Breast epithelium (tissue), 4 donors: ENCODE measurements around the gene GPC6. TPM values are rescaled to one million over a fixed set of nuclear protein-coding genes. Genes with fewer than 3 reads are reported as not detected.

Experiments used
- DNase-seq, 2 donors: peaks; one replicate each; pipeline ENCODE4 v3.0.0-alpha.2; 2019; ENCODE audit warnings: low spot score in 2 of 2
- H3K27ac ChIP-seq, 2 donors: fragments of 200-600 bp; sonication (generic) in 1 of 2; one replicate each; pipeline ENCODE4 v1.5.1; 2016 to 2019; ENCODE audit warnings: mild to moderate bottlenecking in 1 of 2
- H3K27me3 ChIP-seq, 2 donors: fragments of 200-600 bp; sonication (generic) in 1 of 2; one replicate each; pipeline versions ENCODE4 v1.5.1 to v1.6.0; 2017 to 2019; ENCODE audit warnings: control low read depth in 1 of 2, mild to moderate bottlenecking in 1 of 2
- H3K36me3 ChIP-seq: fragments of 200-600 bp; one replicate; pipeline ENCODE4 v1.5.1; 2019
- H3K4me1 ChIP-seq, 2 donors: fragments of 200-600 bp; sonication (generic); one replicate each; pipeline ENCODE4 v1.5.1; 2016 to 2019; ENCODE audit warnings: control low read depth in 1 of 2
- H3K4me3 ChIP-seq, 3 donors: fragments of 200-600 bp; sonication (generic); 1 replicate in 2 of 3; 2 replicates in 1 of 3; pipeline ENCODE4 v1.5.1; 2016 to 2019; ENCODE audit warnings: mild to moderate bottlenecking in 3 of 3, moderate library complexity in 2 of 3
- H3K9me3 ChIP-seq, 2 donors: fragments of 200-600 bp; sonication (generic) in 1 of 2; one replicate each; pipeline ENCODE4 v1.5.1; 2016 to 2019; ENCODE audit warnings: control low read depth in 1 of 2
- POLR2A ChIP-seq: fragments of 450-650 bp; IDR thresholded peaks from one replicate; pipeline ENCODE4 v1.6.1; 2016; ENCODE audit warnings: antibody characterized with exemption, mild to moderate bottlenecking, moderate library complexity
- POLR2AphosphoS5 ChIP-seq, 3 donors: sonication (generic); formaldehyde crosslinking; IDR thresholded peaks; one replicate each; pipeline ENCODE4 v1.6.1; 2017; ENCODE audit warnings: antibody characterized with exemption in 3 of 3
- intact Hi-C: fragments of 100-400 bp; cut with DNase I; formaldehyde crosslinking; loops from one replicate; pipeline ENCODE4 v1.15.1; 2023; ENCODE audit warnings: low total_unique reads
- total RNA-seq, 3 donors: library from RNA; depleted of rRNA; stranded (reverse); fragments of >200 nt; gene quantifications; one replicate each; pipeline ENCODE4 v1.1.0, GENCODE V29; 2016
- TF ChIP-seq, protein P1 (sequence below), 3 donors: fragments of 450-650 bp; IDR thresholded peaks; one replicate each; pipeline ENCODE4 v1.5.1; 2016 to 2017; ENCODE audit warnings: antibody characterized with exemption in 3 of 3, mild to moderate bottlenecking in 3 of 3, moderate library complexity in 3 of 3

GPC6 gene
- total RNA-seq, 3 donors from 2014 or later = 3.5 to 44.0 (median 4.9) TPM

DNA sequence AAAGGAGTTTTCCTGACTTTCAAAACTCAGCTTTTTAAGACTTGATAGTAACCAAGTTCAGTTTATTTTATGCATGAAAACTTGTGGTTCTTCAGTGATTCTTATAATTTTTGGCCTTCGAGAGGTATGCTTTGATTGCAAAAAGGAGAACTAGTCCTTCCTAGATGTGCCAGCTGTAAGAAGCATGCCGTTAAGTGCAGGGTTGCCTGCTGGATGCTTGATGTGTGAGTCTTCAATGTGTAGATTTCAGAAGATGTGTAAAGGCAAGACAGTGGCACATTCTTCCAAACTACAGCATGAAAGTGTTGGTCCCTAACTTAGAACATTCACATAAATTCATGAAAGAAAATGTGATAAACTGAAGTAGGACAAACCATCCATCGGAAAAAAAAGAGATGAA, 720.4 kb downstream of the GPC6 start:
- no peaks in the 10 kb centered on the region for H3K9me3 ChIP-seq
- intact Hi-C loops = no loop called here
- H3K4me3 ChIP-seq = no peak overlapping the region
- DNase-seq = no peak
- no peak overlapping the region for H3K27ac ChIP-seq
- no peaks in the 10 kb centered on the region for H3K27me3 ChIP-seq
- TF ChIP-seq POLR2A = no peak
- H3K4me1 ChIP-seq = no peaks in the 10 kb centered on the region
- H3K36me3 ChIP-seq = no peaks in the 10 kb centered on the region

DNA sequence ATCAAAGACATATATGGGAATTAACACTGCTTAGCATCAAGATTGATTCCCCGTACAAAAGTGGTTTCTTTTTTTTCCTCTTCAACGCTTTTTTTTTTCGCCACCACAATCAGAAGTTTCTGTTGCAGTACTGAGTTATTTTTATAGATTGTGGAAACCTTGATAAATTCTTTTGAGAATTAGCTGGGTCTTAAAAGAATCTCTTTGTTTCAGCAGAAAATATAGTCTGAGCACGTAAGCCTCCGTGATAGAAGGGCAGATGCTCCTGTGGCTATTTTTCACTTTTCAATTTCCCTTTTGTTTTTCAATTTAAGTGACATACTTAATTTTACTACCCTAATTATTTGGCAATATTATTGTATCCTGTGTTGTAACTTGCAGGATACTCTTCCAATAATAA, 721.0 kb downstream of the GPC6 start:
- no peaks in the 10 kb centered on the region for H3K4me1 ChIP-seq
- H3K36me3 ChIP-seq = no peaks in the 10 kb centered on the region
- DNase-seq = no peak
- H3K27me3 ChIP-seq = no peaks in the 10 kb centered on the region
- intact Hi-C loops = no loop called here
- H3K27ac ChIP-seq = no peak overlapping the region
- H3K4me3 ChIP-seq = no peak overlapping the region
- TF ChIP-seq, protein P1, sequence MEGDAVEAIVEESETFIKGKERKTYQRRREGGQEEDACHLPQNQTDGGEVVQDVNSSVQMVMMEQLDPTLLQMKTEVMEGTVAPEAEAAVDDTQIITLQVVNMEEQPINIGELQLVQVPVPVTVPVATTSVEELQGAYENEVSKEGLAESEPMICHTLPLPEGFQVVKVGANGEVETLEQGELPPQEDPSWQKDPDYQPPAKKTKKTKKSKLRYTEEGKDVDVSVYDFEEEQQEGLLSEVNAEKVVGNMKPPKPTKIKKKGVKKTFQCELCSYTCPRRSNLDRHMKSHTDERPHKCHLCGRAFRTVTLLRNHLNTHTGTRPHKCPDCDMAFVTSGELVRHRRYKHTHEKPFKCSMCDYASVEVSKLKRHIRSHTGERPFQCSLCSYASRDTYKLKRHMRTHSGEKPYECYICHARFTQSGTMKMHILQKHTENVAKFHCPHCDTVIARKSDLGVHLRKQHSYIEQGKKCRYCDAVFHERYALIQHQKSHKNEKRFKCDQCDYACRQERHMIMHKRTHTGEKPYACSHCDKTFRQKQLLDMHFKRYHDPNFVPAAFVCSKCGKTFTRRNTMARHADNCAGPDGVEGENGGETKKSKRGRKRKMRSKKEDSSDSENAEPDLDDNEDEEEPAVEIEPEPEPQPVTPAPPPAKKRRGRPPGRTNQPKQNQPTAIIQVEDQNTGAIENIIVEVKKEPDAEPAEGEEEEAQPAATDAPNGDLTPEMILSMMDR (IDR thresholded peaks at IDR 0.05) = no peak
- no peak for TF ChIP-seq POLR2A
- TF ChIP-seq POLR2AphosphoS5 (IDR thresholded peaks at IDR 0.05) = no peak
- H3K9me3 ChIP-seq = no peaks in the 10 kb centered on the region

DNA sequence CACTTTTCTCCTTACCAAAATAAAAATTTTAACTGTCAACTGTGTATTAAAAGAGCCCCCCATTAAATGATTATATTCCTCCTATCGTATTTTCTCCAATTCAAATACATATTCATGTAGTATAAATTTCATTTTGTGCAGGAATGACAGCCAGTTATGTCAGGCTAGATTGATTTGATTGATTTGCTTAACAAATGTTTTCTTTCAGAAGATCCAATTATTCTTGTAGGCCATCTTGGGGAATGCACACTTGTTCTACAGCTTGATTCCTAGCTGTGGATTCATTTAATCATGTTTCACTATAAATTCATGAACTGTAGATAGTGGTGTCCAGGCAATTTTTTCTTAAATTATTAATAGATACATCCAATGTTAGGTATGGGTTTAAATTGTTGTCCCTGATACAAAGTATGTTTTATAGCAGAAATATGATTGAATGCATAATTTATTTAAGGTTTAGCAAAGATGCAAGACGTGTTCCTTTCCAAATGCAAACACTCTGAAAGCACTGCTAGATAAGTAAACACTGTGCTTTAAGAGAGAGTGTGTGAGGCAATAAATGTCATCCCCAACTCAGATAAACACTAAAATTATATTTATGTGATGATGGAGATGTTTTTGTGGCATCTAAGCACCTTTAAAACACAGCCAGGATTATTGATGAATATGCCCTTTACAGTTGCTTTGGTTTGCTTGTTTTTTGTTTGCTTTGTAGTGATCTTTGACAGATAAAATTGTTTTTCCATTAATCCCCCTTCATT, 721.7 kb downstream of the GPC6 start:
- Histone ChIP-seq H3K27me3 (no peaks in the 10 kb centered on the region), H3K36me3 (no peaks in the 10 kb centered on the region), H3K4me1 (no peaks in the 10 kb centered on the region), H3K9me3 (no peaks in the 10 kb centered on the region), H3K4me3 (no peak overlapping the region), H3K27ac (no peak overlapping the region)
- DNase-seq = no peak
- intact Hi-C loops = no loop called here
- TF ChIP-seq POLR2A (no peak), POLR2AphosphoS5 (IDR thresholded peaks at IDR 0.05) (no peak)
- TF ChIP-seq, protein P1 (IDR thresholded peaks at IDR 0.05) = no peak

DNA sequence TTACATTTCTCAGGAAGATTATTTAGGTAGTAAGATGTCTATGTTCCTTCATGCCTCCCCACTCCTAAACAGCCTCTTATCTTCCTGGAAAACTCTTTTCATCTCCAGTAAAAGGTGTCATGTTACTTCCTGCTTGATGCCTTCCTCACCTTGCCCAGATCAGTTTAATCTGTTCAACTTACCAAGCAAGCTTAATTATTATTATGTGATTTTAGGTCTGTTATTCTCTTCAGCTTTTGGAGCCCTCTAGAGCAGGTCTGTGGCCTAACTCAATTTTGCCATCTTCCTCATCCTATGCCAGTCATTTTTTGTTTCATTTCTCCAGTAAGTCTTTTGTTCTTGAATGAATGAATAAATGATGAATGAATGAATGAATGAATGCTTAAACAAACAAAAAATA, 724.5 kb downstream of the GPC6 start:
- DNase-seq = no peak
- Histone ChIP-seq H3K27me3 (no peaks in the 10 kb centered on the region), H3K27ac (no peak overlapping the region), H3K4me1 (no peaks in the 10 kb centered on the region), H3K4me3 (no peak overlapping the region), H3K36me3 (no peaks in the 10 kb centered on the region), H3K9me3 (no peaks in the 10 kb centered on the region)
- intact Hi-C loops = no loop called here
- TF ChIP-seq POLR2AphosphoS5 (IDR thresholded peaks at IDR 0.05) = no peak
- TF ChIP-seq, protein P1 (IDR thresholded peaks at IDR 0.05) = no peak
- TF ChIP-seq POLR2A = no peak

DNA sequence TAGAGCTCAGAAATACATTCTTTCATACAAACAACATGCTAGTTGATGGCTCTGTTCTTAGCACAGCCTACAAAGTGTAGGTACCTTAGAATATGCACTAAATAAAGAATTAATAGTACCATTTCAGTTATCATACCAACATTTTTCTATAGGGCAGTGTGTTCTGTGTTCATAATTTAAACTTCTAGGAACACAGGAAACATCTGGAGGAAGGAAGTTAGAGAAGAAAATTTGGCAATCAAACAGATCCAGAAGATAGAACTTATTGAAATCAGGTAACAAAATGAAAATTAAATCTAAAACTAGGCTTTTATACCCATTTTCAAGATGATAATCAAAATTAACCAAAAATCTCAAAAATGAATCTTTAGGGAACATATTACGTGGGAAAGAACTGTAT, 725.3 kb downstream of the GPC6 start:
- no peak for TF ChIP-seq POLR2AphosphoS5 (IDR thresholded peaks at IDR 0.05)
- TF ChIP-seq POLR2A = no peak
- TF ChIP-seq, protein P1 (IDR thresholded peaks at IDR 0.05) = no peak
- no peak for DNase-seq
- Histone ChIP-seq H3K27ac (no peak overlapping the region), H3K9me3 (no peaks in the 10 kb centered on the region), H3K4me1 (no peaks in the 10 kb centered on the region), H3K27me3 (no peaks in the 10 kb centered on the region), H3K4me3 (no peak overlapping the region), H3K36me3 (no peaks in the 10 kb centered on the region)
- intact Hi-C loops = no loop called here
